HepG2 (cell line): ENCODE data around the gene SPRN. TPM values are rescaled to one million over a fixed set of nuclear protein-coding genes. Genes with fewer than 3 reads are reported as not detected.

Source experiments
- AGO1 ChIP-seq: fragments of 200-400 bp; formaldehyde crosslinking; IDR thresholded peaks from 2 replicates; pipeline ENCODE4 v1.6.1; 2017; ENCODE audit warnings: mild to moderate bottlenecking, low read depth, low read length, moderate library complexity; ENCODE audit not compliant: poor library complexity, severe bottlenecking
- ATAD3A ChIP-seq: sonication (generic); formaldehyde crosslinking; IDR thresholded peaks from 2 replicates; pipeline ENCODE4 v1.4.0; 2020; ENCODE audit warnings: missing genetic modification reagents
- ATF3 ChIP-seq: sonication (generic); formaldehyde crosslinking; IDR thresholded peaks from 2 replicates; pipeline ENCODE4 v1.4.0; 2020; ENCODE audit warnings: missing genetic modification reagents
- E2F2 ChIP-seq: sonication (generic); formaldehyde crosslinking; IDR thresholded peaks from 2 replicates; pipeline ENCODE4 v1.4.0; 2020; ENCODE audit warnings: missing genetic modification reagents, borderline replicate concordance
- EED ChIP-seq: sonication (generic); formaldehyde crosslinking; IDR thresholded peaks from 2 replicates; pipeline ENCODE4 v1.5.0; 2020; ENCODE audit warnings: mild to moderate bottlenecking, missing genetic modification reagents
- GTF2F1 ChIP-seq: fragments of 150-350 bp; IDR thresholded peaks from 2 replicates; pipeline ENCODE4 v1.6.1; 2014; ENCODE audit warnings: low read length
- HDAC6 ChIP-seq: fragments of 200-600 bp; sonication (generic); IDR thresholded peaks from 2 replicates; pipeline ENCODE4 v1.7.0; 2017; ENCODE audit warnings: mild to moderate bottlenecking, antibody characterized with exemption, low read length, low read depth
- HNF4G ChIP-seq, 2 experiments: sonication (generic) in 1 of 2; formaldehyde crosslinking in 1 of 2; IDR thresholded peaks; 2 replicates each; pipeline versions ENCODE4 v1.4.0 to v1.6.1; 2011 to 2020; ENCODE audit warnings: borderline replicate concordance in 2 of 2, low read depth in 2 of 2, mild to moderate bottlenecking in 2 of 2, low read length in 1 of 2, missing genetic modification reagents in 1 of 2, moderate library complexity in 1 of 2
- HOMEZ ChIP-seq: IDR thresholded peaks from 2 replicates; pipeline ENCODE4 v1.6.1; 2016; ENCODE audit warnings: low read depth
- NFATC3 ChIP-seq: sonication (generic); formaldehyde crosslinking; IDR thresholded peaks from 2 replicates; pipeline ENCODE4 v1.5.1; 2020; ENCODE audit warnings: mild to moderate bottlenecking, missing genetic modification reagents
- RXRB ChIP-seq: IDR thresholded peaks from 2 replicates; pipeline ENCODE4 v1.6.1; 2016; ENCODE audit warnings: borderline replicate concordance, missing genetic modification reagents, missing compliant biosample characterization
- SOX5 ChIP-seq: IDR thresholded peaks from 2 replicates; pipeline ENCODE4 v1.6.1; 2016; ENCODE audit warnings: borderline replicate concordance
- UBTF ChIP-seq: sonication (generic); formaldehyde crosslinking; IDR thresholded peaks from 2 replicates; pipeline ENCODE4 v1.4.0; 2020; ENCODE audit warnings: mild to moderate bottlenecking, missing genetic modification reagents
- ZBTB21 ChIP-seq: sonication (generic); formaldehyde crosslinking; IDR thresholded peaks from 2 replicates; pipeline ENCODE4 v1.4.0; 2020; ENCODE audit warnings: missing genetic modification reagents
- ZBTB44 ChIP-seq: sonication (generic); formaldehyde crosslinking; IDR thresholded peaks from 2 replicates; pipeline ENCODE4 v1.4.0; 2020; ENCODE audit warnings: missing genetic modification reagents
- ZNF251 ChIP-seq: sonication (generic); formaldehyde crosslinking; IDR thresholded peaks from 2 replicates; pipeline ENCODE4 v1.9.0; 2021; ENCODE audit warnings: mild to moderate bottlenecking, missing genetic modification reagents
- ZNF335 ChIP-seq: sonication (generic); formaldehyde crosslinking; IDR thresholded peaks from 2 replicates; pipeline ENCODE4 v1.4.0; 2020; ENCODE audit warnings: missing genetic modification reagents
- ZNF354B ChIP-seq: sonication (generic); formaldehyde crosslinking; IDR thresholded peaks from 2 replicates; pipeline ENCODE4 v1.8.0; 2022; ENCODE audit warnings: mild to moderate bottlenecking, missing genetic modification reagents
- ZNF430 ChIP-seq: sonication (generic); formaldehyde crosslinking; IDR thresholded peaks from 2 replicates; pipeline ENCODE4 v1.9.0; 2021; ENCODE audit warnings: mild to moderate bottlenecking, missing genetic modification reagents
- ZNF431 ChIP-seq: sonication (generic); formaldehyde crosslinking; IDR thresholded peaks from 2 replicates; pipeline ENCODE4 v1.9.0; 2022; ENCODE audit warnings: missing genetic modification reagents, low read depth, mild to moderate bottlenecking, borderline replicate concordance
- ZNF547 ChIP-seq: sonication (generic); formaldehyde crosslinking; IDR thresholded peaks from 2 replicates; pipeline ENCODE4 v1.5.1; 2020; ENCODE audit warnings: mild to moderate bottlenecking, missing genetic modification reagents
- ZNF749 ChIP-seq: sonication (generic); formaldehyde crosslinking; IDR thresholded peaks from 2 replicates; pipeline ENCODE4 v1.8.0; 2022; ENCODE audit warnings: mild to moderate bottlenecking, missing genetic modification reagents, moderate library complexity, borderline replicate concordance
- polyA plus RNA-seq, 8 experiments: library from polyadenylated mRNA; depleted of rRNA in 3 of 8; stranded (reverse) in 7 of 8; unstranded in 1 of 8; fragments of >200 nt; fragmentation: Illumina TruSeq in 4 of 8; extraction: Trizol in 4 of 8; gene quantifications; 2 replicates each; pipeline versions ENCODE4 v1.2.1 to v1.2.3, GENCODE V29; 2011 to 2016; ENCODE audit warnings: low read depth in 4 of 8, missing spikeins in 1 of 8, mixed read lengths in 1 of 8; ENCODE audit not compliant: insufficient read depth in 1 of 8
- total RNA-seq, 5 experiments: library from RNA; depleted of rRNA; stranded (reverse); fragments of >200 nt; fragmentation: Illumina TruSeq; extraction: Trizol; gene quantifications; 2 replicates each; pipeline ENCODE4 v1.2.3, GENCODE V29; 2016; ENCODE audit warnings: low read depth in 1 of 5

The SPRN gene
- total and polyA plus RNA-seq, 2 of the 13 experiments (the other 11 are each of a cell fraction or from before 2014, with no cell fraction given): not detected

GRCh38 chr10:133378251-133379096 lies 46.0 kb downstream of the SPRN start (continued):
- TF ChIP-seq ATF3 (no peak), E2F2 (CRISPR knock-in tag) (no peak), ZNF547 (CRISPR knock-in tag) (peak; percentile 83), ZBTB44 (CRISPR knock-in tag) (no peak), HNF4G (IDR thresholded peaks at IDR 0.05; ENCODE audit: borderline replicate concordance, low read depth, low read length) (peak; percentile 99), HNF4G (CRISPR knock-in tag; IDR thresholded peaks at IDR 0.05; ENCODE audit: borderline replicate concordance, low read depth) (peak; percentile 97), AGO1 (no peak), EED (no peak), ZBTB21 (CRISPR knock-in tag) (no peak), ZNF335 (CRISPR knock-in tag) (no peak), HOMEZ (CRISPR knock-in tag) (no peak), ZNF749 (CRISPR knock-in tag) (peak; percentile 51; the same call in 1 of the 2 replicates), ZNF430 (CRISPR knock-in tag) (no peak), ZNF431 (CRISPR knock-in tag) (no peak), ZNF354B (no peak), RXRB (CRISPR knock-in tag) (peak; percentile 64; the same call in 1 of the 2 replicates), UBTF (CRISPR knock-in tag) (no peak; the same call in 1 of the 2 replicates), GTF2F1 (no peak), ATAD3A (no peak), NFATC3 (CRISPR knock-in tag) (0 out of 2 replicates have a peak, but pooled peaks have one; percentile 81), HDAC6 (no peak), SOX5 (CRISPR knock-in tag) (no peak; the same call in 1 of the 2 replicates), ZNF251 (CRISPR knock-in tag) (no peak)
